Activated T-cell treated with anti-CD3 and anti-CD28 coated beads for 24 hours (primary cell): ENCODE measurements around the gene TTC8.

ENCODE experiments used
- DNase-seq: peaks from one replicate; pipeline ENCODE4 v3.0.0-alpha.2; 2020; ENCODE audit warnings: low read depth

Gene TTC8

GRCh38 chr14:88868558-88869159 lies 44.2 kb downstream of the TTC8 start:
- DNase-seq, result no peak

- DNase-seq, result no peak
These were observed 46.3 kb downstream of the TTC8 start for GRCh38 chr14:88870777-88871176.

GRCh38 chr14:88871429-88871828 lies 47.0 kb downstream of the TTC8 start:
- no peak for DNase-seq

GRCh38 chr14:88872976-88873375 lies 48.5 kb downstream of the TTC8 start:
- no peak for DNase-seq

GRCh38 chr14:88877192-88877591 lies 52.7 kb downstream of the TTC8 start:
- no peak for DNase-seq

GRCh38 chr14:88879022-88879421 lies 54.6 kb downstream of the TTC8 start:
- DNase-seq, result no peak

GRCh38 chr14:88882236-88882635 lies 57.8 kb downstream of the TTC8 start:
- no peak for DNase-seq

GRCh38 chr14:88895116-88895515 lies 70.7 kb downstream of the TTC8 start:
- no peak for DNase-seq

GRCh38 chr14:88901189-88901588 lies 76.7 kb downstream of the TTC8 start:
- no peak for DNase-seq

- DNase-seq, result no peak
These were observed 77.5 kb downstream of the TTC8 start for GRCh38 chr14:88901991-88902390.

GRCh38 chr14:88902850-88903249 lies 78.4 kb downstream of the TTC8 start:
- no peak for DNase-seq

GRCh38 chr14:88904206-88904647 lies 79.8 kb downstream of the TTC8 start:
- no peak for DNase-seq

- no peak for DNase-seq
These were observed 80.4 kb downstream of the TTC8 start for GRCh38 chr14:88904864-88905263.

GRCh38 chr14:88908216-88908615 lies 83.8 kb downstream of the TTC8 start:
- DNase-seq, result no peak

GRCh38 chr14:88910386-88910785 lies 85.9 kb downstream of the TTC8 start:
- DNase-seq, result no peak

GRCh38 chr14:88911809-88912208 lies 87.4 kb downstream of the TTC8 start:
- DNase-seq, result no peak

- no peak for DNase-seq
These were observed 90.5 kb downstream of the TTC8 start for GRCh38 chr14:88914956-88915355.

GRCh38 chr14:88919502-88919901 lies 95.1 kb downstream of the TTC8 start:
- DNase-seq, result no peak
